ENCODE measurements around the gene FAM237A. TPM values are rescaled to one million over a fixed set of nuclear protein-coding genes. Genes with fewer than 3 reads are reported as not detected.

FAM237A gene
- not detected for total RNA-seq

- Histone ChIP-seq H3K4me1 (no peaks in the 10 kb centered on the region), H3K36me3 (no peaks in the 10 kb centered on the region), H3K4me3 (peak within 1 kb of the TSS in 1 of 2 donors; percentile 2), H3K27ac (no peak within 1 kb of the TSS), H3K9me3 (no peaks in the 10 kb centered on the region), H3K27me3 (no peaks in the 10 kb centered on the region)
- TF ChIP-seq CTCF (IDR thresholded peaks at IDR 0.05) = no peak
- intact Hi-C loops (cut with DNase I) = no loop called here
- no peak for DNase-seq (ENCODE audit: low spot score in 2 of 2)
Observed at GRCh38 chr2:206642075-206643025, at the start of gene FAM237A. Gene FAM237A, plus strand, starts transcription at chr2:206642487. Its CDS starts 1,750 bp downstream, at chr2:206644237.

- H3K27ac ChIP-seq = no peak overlapping the region
- no peaks in the 10 kb centered on the region for H3K36me3 ChIP-seq
- no peaks in the 10 kb centered on the region for H3K27me3 ChIP-seq
- intact Hi-C loops (cut with DNase I) = no loop called here
- no peak overlapping the region for H3K4me3 ChIP-seq
- no peak for TF ChIP-seq CTCF (IDR thresholded peaks at IDR 0.05)
- no peak for DNase-seq (ENCODE audit: low spot score in 2 of 2)
- no peaks in the 10 kb centered on the region for H3K9me3 ChIP-seq
- H3K4me1 ChIP-seq = no peaks in the 10 kb centered on the region
Observed at GRCh38 chr2:206597717-206598218, 44.5 kb upstream of the FAM237A start.

GRCh38 chr2:206603243-206603642, 39.0 kb upstream of the FAM237A start:
- no peak overlapping the region for H3K27ac ChIP-seq
- no peak for TF ChIP-seq CTCF (IDR thresholded peaks at IDR 0.05)
- H3K4me3 ChIP-seq = no peak overlapping the region
- H3K27me3 ChIP-seq = no peaks in the 10 kb centered on the region
- intact Hi-C loops (cut with DNase I) = no loop called here
- no peaks in the 10 kb centered on the region for H3K36me3 ChIP-seq
- no peaks in the 10 kb centered on the region for H3K9me3 ChIP-seq
- H3K4me1 ChIP-seq = no peaks in the 10 kb centered on the region
- no peak for DNase-seq (ENCODE audit: low spot score in 2 of 2)

GRCh38 chr2:206610451-206610850, 31.8 kb upstream of the FAM237A start:
- Histone ChIP-seq H3K36me3 (no peaks in the 10 kb centered on the region), H3K27me3 (no peaks in the 10 kb centered on the region), H3K4me1 (no peaks in the 10 kb centered on the region), H3K4me3 (no peak overlapping the region), H3K27ac (no peak overlapping the region), H3K9me3 (no peaks in the 10 kb centered on the region)
- no peak for DNase-seq (ENCODE audit: low spot score in 2 of 2)
- intact Hi-C loops (cut with DNase I) = no loop called here
- TF ChIP-seq CTCF (IDR thresholded peaks at IDR 0.05) = no peak

GRCh38 chr2:206611191-206611590, 31.1 kb upstream of the FAM237A start:
- Histone ChIP-seq H3K4me1 (no peaks in the 10 kb centered on the region), H3K27me3 (no peaks in the 10 kb centered on the region), H3K4me3 (no peak overlapping the region), H3K9me3 (no peaks in the 10 kb centered on the region), H3K36me3 (no peaks in the 10 kb centered on the region), H3K27ac (no peak overlapping the region)
- no peak for DNase-seq (ENCODE audit: low spot score in 2 of 2)
- no peak for TF ChIP-seq CTCF (IDR thresholded peaks at IDR 0.05)
- intact Hi-C loops (cut with DNase I) = no loop called here
